ENCODE data around the gene SESN1. TPM values are rescaled to one million over a fixed set of nuclear protein-coding genes. Genes with fewer than 3 reads are reported as not detected.

Gene SESN1
- total RNA-seq, 1 donor from 2014 or later: 10.5 TPM

GRCh38 chr6:108966855-108967755, 127.5 kb downstream of the SESN1 start:
- no peak for ATAC-seq
- no peak for DNase-seq (ENCODE audit: low spot score)

DNA sequence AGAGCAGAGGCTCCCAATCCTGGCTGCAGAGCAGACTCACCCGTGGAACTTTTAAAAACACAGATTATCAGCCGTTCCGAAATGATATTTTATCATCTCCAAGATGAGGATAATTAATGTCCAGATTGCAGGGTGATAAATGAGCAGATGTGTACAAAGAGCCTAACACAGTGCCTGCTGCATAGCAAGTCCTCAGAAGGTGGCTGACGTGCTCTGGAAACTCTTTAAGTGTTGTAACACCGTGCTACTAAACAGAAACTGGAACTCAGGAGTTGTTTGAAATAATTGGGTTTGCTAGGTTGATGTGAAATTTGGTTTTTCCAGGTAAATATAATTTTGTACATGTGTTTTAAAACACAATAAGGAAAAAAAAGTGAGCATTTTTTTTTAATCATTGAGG, 128.4 kb downstream of the SESN1 start:
- DNase-seq (ENCODE audit: low spot score) (no peak), ATAC-seq (no peak)

GRCh38 chr6:108961985-108962384, 132.7 kb downstream of the SESN1 start:
- no peak for ATAC-seq
- DNase-seq (ENCODE audit: low spot score): no peak

GRCh38 chr6:108961077-108961476, 133.6 kb downstream of the SESN1 start:
- no peak for DNase-seq (ENCODE audit: low spot score)
- no peak for ATAC-seq

DNA sequence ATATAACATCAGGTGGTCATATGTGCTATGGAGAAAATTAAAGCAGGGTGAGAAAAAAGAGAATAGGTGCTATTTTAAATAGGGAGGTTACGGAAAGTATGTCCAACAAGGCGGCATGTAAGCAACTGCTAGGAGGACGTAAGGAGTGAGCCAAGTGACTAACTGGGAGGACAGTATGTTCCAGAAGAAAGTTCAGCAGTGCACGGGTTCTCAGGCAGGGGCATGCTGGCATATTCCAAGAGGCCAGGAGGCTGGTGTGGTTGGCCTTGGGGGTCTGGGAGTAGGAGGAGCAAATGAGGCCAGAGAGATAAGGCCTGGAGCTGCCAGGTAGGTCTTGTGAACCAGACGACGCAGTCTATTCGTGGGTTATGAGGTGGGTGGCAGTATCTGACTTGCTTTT, 134.0 kb downstream of the SESN1 start:
- no peak for ATAC-seq

GRCh38 chr6:108959972-108960582, 134.6 kb downstream of the SESN1 start:
- ATAC-seq: no peak
- no peak for DNase-seq (ENCODE audit: low spot score)

More for the DNA sequence above, 134.0 kb downstream of the SESN1 start:
- DNase-seq (ENCODE audit: low spot score): no peak

DNA sequence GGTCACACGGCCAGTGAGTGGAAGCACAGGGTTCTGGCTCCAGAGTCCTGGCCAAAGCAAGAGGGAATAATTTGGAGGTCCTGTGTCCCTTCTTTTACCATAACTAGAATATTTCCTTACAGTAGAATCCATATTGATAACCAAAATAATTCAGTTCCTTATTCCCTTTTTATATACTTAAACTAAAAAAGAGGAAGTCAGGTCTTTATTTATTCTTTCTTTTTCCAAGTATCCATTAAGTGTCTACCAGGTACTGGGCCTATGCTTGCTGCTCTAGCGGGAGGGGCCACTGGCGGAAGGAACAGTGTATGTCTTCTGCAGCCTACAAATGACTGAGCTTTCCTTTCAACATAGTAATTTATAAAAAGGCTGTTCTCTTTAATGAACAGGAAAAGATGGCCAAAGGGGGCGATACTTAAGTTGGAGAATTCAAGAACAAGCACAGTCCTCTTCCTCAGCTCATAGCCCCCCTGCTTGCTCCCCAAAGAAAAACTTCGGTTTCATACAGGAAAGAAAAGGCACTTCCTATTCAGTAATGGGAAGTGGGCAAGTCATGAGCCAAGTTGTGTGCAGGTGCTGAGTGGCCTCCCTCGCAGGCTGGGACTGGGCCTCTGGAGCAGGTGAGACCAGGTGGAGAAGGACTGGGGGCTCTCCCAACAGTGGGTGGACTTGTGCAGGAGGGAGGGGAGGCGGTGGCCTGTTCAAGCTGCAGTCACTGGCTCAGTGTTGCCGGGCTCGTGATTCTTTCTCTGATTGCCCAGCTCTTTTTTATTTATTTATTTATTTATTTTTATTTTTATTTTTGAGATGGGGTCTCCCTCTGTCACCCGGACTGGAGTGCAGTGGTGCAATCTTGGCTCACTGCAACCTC, 135.5 kb downstream of the SESN1 start:
- ATAC-seq: no peak
- DNase-seq (ENCODE audit: low spot score): no peak

DNA sequence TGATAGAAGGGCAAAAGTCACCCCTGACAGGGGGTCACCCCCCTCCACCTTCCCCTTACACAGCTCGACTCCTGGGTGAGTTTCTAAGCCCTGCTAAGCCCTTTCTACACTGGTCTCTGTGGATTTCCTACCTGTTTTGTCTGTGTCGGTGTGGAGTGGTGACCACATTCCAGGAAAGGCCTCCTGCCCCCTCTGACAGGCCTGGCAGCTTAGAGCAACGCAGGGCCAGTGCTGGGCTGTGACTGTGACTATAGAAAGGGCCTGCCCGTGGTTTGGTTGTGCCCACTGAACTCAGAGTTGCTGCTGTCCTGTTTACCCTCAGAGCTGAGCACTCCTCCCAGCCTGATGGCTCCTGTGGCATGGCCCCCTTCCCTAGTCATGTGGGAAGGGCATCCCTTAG, 137.4 kb downstream of the SESN1 start:
- DNase-seq (ENCODE audit: low spot score): no peak
- ATAC-seq: peak; percentile 16

DNA sequence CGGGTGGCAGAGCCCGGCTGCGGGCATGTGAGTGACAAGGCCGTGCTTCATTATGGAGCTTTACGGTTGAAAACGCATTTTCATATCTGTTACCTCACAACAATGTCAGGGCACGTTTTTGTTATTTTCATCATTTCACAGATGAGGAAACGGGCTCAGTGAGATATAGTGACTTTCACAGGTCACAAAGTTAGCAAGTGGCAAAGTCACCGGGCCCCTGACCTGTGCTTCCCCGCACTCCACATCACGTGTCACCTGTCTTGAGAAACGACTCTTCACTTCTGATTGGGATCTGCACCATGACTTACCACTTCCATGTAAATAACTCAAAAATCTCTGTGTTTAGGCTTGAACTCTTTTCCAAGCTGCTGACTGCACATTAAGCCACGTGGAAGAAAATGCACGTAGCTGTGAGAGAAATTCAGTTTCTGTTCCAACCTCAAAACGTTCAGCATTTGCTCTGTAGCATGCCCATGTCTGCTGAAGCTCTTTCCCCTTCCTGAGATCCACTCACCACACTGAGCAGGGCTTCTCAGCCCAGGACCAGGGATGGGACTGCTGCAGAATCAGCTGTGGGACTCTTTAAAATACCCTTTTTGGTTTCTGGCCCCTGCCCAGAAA, 139.2 kb downstream of the SESN1 start:
- ATAC-seq (no peak), DNase-seq (ENCODE audit: low spot score) (no peak)

DNA sequence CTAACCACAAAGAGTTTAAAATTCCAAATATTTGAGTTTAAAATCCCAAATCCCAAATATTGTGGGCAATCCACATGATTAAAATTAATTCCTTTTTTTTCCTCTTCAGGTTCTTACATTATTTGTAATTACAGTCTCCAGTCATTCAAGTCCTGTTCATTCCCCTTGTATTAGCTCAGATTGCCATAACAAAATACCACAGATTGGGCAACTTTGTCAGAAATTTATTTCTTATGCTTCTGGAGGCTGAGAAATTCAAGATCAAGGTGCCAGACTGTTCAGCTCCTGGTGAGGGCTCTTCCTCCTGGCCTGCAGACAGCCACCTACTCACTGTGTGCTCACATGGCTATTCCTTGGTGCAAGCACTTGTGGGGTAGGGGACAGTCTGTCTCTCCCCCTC, 141.0 kb downstream of the SESN1 start:
- DNase-seq (ENCODE audit: low spot score) (no peak), ATAC-seq (no peak)

DNA sequence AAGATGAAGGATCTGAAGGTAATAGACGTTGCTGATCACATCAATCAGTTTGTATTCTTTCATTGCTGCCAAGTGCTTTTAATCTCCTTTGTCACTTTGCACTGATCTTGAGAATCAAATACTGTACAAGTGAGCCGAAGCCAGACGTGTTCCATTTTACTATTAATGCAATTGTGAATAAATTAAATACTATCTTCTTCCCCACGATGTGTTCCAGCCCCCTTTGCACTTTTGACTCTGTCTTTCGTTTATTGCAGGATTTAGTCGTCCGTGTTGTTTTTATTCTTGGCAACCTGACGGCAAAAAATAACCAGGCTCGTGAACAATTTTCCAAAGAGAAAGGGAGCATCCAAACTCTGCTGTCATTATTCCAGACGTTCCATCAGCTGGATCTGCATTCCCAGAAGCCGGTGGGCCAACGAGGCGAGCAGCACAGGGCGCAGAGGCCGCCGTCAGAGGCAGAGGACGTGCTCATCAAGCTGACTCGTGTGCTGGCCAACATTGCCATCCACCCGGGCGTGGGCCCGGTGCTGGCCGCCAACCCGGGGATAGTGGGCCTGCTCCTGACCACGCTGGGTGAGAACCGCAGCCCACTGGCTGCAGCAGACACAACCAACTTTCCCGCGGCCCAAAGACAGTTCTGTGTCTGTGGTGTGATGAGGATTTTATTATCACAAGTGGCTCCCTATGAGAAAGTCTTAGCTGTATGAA, 141.7 kb downstream of the SESN1 start:
- DNase-seq (ENCODE audit: low spot score): no peak
- ATAC-seq: no peak

- DNase-seq (ENCODE audit: low spot score) (peak; percentile 58), ATAC-seq (peak; percentile 64)
Measured at GRCh38 chr6:108951351-108951953, 143.2 kb downstream of the SESN1 start.

GRCh38 chr6:108948181-108948661, 146.4 kb downstream of the SESN1 start:
- DNase-seq (ENCODE audit: low spot score): no peak
- ATAC-seq: no peak

DNA sequence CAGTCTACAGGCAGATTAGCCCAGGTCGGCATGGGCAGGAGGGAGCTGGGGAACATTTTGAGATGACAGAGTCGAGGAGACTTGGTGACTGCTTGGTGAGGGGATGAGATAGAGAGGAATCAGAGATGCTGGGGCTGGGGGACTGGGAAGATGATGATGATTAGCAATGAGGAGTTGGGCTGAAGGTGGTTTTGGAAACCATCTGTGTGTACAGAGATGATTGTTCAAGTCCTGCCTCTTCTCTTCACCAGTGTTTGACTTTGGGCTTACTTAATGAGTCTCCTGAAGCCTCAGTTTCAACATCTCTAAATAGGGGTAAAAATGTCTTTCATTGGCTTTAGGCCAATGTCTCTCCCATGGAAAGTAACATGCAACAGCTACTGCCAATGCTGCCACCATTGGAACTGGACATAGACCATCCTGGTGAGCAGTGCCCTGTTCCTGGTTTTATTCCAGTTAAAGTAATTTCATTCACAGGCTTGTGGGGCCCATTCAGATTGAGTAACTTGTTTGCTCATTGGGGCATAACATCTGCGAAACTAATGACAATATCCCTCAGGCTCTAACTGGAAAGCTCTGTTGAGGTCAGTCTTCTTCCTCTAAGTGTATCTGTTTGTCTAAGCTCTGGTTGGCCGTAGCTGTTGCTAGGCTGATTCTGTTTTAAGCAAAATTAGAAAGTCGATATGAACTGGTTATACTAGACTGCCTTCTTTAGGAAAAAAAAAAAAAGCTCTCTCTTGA, 147.4 kb downstream of the SESN1 start:
- peak; percentile 66 for ATAC-seq
- no peak for DNase-seq (ENCODE audit: low spot score)

DNA sequence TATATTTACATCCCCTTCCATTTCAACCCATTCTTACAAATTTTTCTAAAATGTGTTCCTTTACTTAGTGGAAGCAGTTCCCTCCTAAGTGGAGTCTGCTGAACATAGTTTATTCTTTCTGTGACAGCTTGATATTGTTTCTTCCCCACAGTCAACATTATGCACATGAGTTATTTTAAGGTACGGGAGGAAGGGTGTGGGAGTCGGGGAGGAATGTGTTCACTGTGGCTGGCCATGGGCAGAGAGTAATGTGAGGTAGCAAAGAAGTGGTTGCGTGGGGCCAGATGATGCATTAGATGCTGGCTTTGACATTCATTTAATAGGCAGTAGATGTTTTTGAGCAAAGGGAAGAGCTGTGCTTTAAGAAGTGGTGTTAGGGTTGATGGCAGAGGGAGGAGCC, 148.0 kb downstream of the SESN1 start:
- DNase-seq (ENCODE audit: low spot score) (no peak), ATAC-seq (no peak)

- ATAC-seq (peak; percentile 75), DNase-seq (ENCODE audit: low spot score) (peak; percentile 82)
Measured at GRCh38 chr6:108945681-108946159, 148.9 kb downstream of the SESN1 start.

GRCh38 chr6:108944707-108945680, 149.7 kb downstream of the SESN1 start:
- peak; percentile 62 for ATAC-seq
- no peak for DNase-seq (ENCODE audit: low spot score)

DNA sequence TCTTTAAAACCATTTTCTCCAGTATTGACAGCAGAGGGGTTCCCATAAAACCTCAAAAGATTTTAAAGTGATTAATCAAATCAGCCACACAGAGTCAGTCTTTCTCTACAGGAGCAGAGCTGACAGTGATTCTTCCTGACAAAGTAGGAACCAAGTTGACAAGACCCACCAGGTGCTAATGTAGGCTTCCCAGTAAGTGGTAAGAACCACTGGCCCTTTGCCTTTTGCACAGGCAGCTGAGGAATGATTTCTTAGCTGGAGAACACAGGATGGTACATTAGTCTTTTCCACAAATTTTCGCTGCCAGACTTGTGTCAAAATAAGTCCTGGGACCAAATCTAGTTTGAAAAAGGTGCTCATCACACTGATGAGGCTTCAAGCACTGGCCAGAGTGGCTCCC, 150.6 kb downstream of the SESN1 start:
- ATAC-seq: no peak
- no peak for DNase-seq (ENCODE audit: low spot score)

Data from left lobe of liver (tissue), 2 donors.